HG03469 (cell line): ENCODE results near the gene OR51A2.
"Not testable (repeated sequence)": the region's sequence is repeated elsewhere in the genome, so short reads cannot be mapped to it uniquely, and the experiment has no call there.

Source experiments
- ATAC-seq: cut with Tn5 transposase; IDR thresholded peaks from one replicate; pipeline ENCODE4 v1.9.1; 2021; ENCODE audit warnings: mild to moderate bottlenecking, moderate library complexity, moderate number of reproducible peaks; ENCODE audit not compliant: unreplicated experiment

The OR51A2 gene, protein sequence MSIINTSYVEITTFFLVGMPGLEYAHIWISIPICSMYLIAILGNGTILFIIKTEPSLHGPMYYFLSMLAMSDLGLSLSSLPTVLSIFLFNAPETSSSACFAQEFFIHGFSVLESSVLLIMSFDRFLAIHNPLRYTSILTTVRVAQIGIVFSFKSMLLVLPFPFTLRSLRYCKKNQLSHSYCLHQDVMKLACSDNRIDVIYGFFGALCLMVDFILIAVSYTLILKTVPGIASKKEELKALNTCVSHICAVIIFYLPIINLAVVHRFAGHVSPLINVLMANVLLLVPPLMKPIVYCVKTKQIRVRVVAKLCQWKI

DNA sequence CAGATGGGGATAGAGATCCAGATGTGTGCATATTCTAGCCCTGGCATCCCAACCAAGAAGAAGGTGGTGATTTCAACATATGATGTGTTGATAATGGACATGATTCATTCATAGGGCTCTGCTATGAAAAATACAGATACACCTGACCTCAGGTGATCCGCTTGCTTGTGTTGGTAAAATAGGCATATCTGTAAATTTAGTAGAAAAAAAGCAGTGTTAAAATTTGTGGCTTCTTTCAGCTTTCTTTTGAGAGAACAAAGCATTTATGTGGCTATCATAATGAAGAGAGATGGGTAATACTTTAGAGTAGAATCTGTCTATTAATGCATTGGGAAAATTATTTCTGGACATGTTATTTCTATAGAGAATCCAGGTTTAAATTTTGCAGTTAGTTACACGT lies at the start of gene OR51A2:
Gene OR51A2 (minus strand): TSS at position 101 of the 400 bp plus-strand sequence. CDS start 0 bp downstream, at position 101.
- not testable (repeated sequence) for ATAC-seq

DNA sequence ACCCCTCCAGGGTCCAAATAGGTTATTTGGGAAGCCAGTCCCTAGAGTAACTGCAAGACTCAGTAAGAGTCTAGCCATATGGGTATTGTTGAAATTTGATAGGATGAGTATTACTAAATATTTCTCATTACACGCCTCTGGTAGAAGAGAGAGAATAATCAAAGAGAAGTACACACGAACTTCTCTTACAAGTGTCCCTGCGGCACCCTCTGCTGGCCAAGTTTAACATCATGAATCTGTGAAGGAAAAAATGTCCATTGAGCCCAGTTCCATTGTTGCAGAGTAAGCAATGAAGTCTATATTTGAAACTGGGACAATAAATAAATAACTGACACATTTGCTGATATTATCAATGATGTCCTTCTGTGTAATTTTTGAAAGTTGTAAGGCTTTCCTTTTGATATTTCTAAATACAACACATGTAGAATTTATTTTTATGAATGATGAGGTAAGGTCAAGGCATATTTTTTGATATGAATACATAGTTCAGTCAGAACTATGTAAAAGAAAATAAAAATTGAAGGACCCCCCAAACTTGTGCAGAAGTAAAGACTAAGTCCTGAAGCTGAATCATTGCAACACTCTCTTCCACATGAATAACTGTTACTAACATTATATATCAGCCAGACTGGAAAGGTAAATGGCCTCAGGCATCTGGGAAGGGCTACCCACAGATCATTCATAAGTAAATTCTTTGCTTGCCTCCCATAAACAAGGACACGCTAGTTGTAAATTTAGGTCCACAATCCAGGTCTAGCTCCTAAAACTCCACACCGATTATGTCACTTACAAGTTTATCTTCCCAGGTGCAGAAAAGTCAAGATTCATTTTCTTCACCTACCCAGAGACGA lies 49.1 kb upstream of the OR51A2 start:
- ATAC-seq, result no peak

DNA sequence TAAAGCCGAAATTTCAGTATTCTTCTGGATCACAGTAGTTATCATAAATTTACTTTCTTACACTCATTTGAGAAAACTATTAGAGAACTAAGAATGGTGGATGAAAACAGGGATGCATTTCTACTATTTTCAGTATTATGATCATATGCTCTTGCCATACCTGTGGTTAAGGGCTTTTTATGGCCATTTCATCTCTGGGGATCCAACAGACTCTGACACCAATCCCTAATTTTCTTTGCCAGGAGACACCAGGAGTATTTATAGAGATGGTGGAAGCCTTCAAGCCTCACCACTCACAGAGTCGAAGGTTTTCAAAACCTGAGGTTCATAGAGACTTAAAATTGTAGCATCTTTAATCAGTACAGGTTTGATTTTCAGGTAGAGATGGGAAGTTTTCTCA lies 39.0 kb upstream of the OR51A2 start, which contains the start of gene OR51L1:
Gene OR51L1 (plus strand): TSS at position 301 of the 400 bp plus-strand sequence. CDS start 4,132 bp downstream, outside the sequence.
- ATAC-seq, result no peak

DNA sequence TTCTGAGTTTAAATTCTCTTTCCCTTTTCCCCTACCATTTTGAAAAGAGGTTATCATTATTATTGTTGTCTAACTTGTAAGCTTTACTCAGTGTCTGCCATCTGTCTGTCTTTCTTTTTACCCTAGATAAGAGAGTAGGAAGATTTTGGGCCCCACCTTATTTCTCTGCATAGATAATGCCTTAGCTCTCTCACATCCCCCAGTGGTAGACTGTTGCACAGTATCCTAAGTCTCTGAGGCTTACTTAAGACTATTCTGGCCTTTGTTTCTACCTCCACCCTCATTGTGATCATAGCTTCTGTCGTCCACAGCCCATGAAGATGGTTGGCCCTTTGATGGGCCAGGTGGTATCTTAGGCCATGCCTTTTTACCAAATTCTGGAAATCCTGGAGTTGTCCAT lies 35.5 kb upstream of the OR51A2 start:
- no peak for ATAC-seq

DNA sequence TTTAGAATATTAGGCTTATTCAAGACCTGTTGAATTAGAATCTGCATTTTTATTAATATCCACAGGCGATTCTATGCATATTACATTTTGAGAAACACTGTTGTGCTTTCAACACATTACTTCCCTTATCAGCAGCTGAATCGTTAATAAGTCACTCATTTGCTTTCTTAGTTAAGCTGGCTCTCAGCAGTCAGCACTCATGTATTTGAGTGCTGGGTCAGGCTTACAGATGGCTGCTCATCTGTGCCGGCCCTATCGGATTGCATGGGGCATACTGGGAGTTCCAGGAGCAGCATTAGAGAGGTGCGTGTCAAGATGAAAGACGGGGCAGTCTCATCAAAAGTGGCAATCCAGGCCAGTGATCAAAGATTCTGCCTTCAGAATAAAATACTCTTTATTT lies 28.3 kb upstream of the OR51A2 start:
- ATAC-seq, result no peak

DNA sequence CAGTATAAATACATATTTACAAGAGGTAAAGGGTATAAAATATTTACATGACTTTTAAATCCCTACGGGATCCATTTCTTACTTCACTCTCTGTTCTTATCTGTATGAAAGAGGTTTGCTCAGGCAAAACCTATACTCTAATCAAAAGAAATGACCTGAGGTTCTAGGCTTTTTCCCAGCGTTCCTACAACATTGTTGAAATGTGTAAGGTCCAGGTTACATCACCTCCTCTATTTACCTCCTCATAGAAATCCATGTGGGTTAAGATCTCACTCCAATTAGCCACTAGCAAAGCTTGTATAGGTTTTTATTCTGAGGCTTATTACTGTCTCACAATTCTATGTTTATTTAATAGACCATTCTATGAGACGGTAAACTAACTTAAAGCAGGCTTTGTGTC lies 27.2 kb upstream of the OR51A2 start:
- ATAC-seq, result no peak

DNA sequence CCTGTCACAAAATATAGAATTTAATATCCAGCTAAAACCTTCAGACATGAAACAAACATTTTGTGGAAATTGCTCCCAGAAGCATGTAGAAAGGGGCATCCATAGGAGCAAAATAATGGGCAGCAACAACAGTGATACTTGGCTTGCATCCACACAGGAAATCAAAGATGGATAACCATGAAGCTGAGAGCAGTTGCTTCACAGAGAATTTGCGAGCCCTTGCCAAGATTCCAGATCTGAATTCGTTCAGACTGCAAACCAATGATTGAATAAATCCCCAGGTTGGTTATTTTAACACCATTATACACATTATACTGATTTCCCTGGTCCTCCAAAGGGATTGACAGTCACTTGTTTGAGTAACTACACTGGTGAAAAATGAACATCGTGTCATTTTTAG lies 23.5 kb upstream of the OR51A2 start:
- no peak for ATAC-seq

DNA sequence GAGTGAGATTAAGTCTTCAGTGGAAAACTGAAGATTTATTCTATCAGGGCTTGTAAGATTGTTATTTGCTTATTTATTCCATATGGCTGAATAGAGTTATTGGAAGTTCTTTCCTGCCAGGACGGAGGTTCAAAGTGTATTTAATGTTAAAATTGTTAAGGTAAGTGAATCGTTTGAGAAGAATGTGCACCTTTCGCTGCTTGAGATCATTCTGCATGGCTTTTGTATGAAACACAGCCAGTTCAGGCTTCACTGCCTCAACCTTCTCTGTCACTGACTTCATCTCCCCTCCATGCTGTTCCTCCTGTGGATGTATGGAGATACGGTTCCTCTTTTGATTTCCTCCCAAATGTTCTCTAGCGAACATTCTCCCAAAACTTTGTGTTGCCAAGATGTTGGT lies 19.9 kb upstream of the OR51A2 start:
- ATAC-seq, result no peak

DNA sequence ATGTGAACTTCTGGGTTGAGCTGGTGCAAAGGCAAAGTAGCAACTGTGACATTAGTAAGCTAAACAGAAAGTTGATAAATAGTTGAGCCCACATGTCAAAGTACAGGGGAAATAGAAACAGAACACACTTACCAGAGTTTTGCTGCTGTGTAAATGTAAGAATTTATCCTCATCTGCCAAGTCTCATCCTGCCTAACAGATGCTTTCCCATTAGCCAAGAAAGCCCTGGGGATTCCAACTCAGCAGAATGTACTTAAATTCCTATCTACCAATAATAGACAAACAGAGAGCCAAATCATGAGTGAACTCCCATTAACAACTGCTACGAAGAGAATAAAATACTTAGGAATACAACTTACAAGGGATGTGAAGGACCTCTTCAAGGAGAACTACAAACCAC lies 7.3 kb upstream of the OR51A2 start:
- ATAC-seq, result no peak

DNA sequence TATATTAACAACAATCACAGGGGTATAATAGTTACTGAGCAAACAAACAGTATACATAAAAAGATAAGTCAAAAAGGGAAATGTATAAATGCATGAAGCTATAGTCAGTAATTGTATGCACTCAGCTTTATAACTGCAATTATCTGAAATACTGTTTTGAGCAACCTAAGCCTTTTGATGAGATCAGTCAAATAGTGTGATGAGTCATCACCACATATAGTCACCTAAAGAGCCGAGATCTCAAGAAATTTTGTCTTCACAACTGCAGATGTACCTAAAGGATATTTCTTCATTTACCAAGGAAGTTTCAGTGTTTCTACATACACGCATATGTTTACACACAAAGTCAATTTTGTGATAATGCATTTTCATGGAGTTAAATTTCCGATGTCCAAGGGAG lies 5.4 kb upstream of the OR51A2 start:
- no peak for ATAC-seq

DNA sequence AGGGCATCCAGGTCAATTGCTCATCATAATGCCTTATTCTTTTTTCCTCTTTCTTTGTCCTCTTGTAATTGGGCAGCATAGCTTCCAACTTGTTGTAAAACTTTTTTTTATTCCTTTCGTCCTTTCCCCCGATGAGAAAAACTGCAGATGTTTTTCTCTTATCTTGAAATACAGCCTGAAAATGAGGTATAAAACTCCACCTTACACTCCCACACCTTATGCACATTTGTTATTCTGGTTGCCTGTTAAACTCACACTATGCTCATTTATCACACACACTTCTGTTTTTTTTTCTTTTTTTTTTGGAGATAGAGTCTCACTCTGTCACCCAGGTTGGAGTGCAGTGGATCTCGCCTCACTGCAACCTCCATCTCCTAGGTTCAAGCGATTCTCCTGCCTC lies 1.9 kb upstream of the OR51A2 start:
- ATAC-seq, result no peak

DNA sequence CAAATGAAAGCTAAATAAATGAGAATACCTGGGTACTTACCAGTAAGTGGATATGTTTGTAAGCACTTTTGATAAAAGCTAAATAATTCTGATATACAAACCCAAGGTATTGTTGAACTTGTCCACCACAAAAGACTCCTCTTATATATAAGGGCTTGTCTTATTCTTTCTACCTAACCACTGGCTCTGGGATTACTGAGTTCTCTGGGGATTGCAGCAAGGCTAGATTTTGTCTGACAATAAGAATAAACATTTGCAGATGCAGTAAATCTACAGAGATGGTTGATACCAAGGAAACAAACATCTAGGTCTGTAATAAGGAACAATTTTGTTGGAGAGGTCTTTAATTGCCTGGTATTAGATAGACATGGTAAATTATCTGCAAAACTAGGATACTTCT lies 8.0 kb downstream of the OR51A2 start, which contains the start of gene OR51A4:
Gene OR51A4 (minus strand): TSS at position 101 of the 400 bp plus-strand sequence. CDS start 505 bp downstream, outside the sequence.
- ATAC-seq, result no peak

DNA sequence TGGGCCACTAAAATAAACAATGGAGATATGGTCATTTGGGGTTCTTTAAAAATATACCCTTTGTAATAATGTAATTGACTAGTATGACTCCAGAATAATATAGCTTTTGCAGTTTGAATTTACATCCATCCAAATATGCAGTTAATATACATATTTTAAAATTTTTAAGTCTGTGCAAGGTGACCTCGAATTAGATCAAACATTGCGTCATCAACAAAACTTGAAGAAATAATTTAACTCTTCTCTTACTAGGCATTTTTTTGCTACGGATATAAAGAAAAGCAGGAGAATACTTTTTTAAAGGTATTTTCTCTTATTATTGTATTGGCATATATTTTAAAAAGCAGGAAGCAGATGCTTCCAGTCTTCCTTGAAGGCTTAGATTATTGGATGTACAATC lies 18.8 kb downstream of the OR51A2 start:
- ATAC-seq, result no peak

DNA sequence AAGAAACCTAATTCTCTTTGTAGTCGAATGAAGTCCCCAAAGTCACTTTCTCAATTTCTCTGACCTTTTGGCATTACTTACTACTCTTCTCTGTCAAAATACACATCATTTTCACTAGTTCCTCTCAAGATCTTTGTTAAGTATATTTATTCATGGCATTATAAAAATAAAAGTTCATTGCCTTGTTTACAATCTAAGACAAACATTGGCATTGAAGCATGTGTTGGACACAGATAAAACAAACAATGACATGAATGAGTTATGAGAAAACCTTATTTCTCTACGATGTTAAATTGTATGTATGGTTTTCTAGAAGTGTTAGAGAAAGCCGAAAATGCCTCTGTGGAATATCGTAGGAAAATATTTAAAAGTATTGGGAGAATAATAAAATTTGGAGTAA lies 22.8 kb downstream of the OR51A2 start:
- ATAC-seq, result no peak

DNA sequence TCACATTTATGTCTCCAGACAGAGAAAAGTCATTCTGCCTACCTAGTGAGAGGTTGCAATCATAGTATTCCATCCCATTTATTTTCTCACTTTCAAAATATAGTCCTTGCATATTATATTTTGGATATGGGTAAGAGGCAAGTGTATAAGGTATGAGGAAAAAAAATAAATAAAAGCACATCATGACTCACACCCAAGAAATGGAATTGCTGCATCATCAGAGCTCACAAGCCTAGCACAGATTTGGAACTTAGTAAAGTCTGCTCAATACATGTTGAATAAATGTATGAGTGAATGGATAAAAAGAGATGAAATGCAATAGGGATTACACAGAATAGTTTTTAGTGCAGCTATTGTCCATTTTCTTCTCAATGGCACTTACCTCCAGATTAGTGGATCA lies 28.9 kb downstream of the OR51A2 start:
- ATAC-seq, result no peak

DNA sequence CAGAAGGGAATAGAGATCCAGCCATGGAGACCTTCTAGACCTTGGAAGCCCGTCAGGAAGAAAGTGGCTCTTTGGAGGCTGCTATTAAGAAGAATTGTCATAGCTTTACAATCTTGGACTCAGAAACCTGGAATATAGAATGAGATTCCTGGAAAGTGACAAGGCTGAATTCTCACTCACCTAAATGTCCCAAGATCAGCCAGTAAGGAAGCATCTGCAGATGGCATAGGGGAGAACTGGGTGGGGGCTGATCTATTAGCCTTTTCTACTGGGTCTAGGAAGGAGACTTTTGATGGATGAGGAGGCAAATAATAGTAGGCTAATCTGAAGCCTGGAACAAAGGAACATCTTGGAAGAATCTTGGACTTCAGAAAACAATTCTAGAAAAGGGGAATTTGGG lies 31.3 kb downstream of the OR51A2 start, which contains the start of gene OR51G1:
Gene OR51G1 (minus strand): TSS at position 101 of the 400 bp plus-strand sequence. CDS start 0 bp downstream, at position 101.
- no peak for ATAC-seq

DNA sequence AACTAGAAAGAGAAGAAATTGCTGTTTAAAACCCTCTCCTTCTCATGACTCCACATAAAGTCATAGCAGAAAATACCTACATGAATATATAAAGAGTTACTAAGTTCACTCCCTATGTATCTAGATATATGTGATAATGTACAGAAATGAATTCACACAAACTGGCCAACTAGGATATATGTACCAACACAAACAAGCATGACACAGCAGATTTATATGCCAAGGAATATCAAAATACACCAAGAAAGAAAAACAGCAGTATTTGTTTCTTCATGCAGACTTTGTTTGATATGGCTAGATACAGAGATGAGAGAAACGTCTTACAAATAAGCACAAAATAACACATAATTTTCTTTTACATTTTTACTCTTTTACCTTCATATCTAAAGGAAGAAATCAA lies 33.2 kb downstream of the OR51A2 start:
- ATAC-seq, result no peak

DNA sequence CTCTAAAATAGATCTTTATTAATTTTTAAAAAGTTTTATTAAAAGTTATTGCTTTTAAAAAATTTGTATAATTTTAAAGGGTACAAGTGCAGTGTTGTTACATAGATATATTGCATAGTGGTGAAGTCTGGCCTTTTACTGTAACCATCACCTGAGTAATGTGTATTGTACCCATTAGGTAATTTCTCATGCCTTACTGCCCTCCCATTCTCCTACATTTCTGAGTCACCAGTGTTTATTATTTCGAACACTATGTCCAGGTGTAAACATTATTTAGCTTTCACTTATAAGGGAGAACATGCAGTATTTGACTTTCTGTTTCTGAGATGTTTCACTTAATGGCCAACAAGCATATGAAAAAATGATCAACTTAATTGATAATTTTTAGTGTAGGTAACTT lies 33.7 kb downstream of the OR51A2 start:
- no peak for ATAC-seq

DNA sequence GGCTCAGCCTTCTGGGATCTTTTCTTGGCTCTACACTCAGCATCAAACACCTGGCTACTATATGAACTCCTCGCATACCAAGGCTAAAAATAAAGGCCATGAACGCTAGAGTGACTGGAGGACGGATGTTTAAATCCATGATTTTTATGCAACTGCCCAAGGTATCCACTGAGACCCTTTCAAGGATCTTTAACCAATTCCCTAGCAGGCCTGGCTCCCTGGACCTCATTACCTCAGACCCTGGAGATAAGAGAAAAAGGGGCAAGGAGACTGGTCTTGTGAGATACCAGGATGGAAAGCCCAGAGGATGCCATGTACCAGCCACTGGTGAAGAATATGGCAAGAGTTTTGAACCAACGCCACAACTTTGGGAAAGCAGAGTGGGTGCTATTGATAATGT lies 36.3 kb downstream of the OR51A2 start, which contains the start of gene OR51G2:
Gene OR51G2 (minus strand): TSS at position 101 of the 400 bp plus-strand sequence. CDS start 3,687 bp downstream, outside the sequence.
- ATAC-seq, result no peak

DNA sequence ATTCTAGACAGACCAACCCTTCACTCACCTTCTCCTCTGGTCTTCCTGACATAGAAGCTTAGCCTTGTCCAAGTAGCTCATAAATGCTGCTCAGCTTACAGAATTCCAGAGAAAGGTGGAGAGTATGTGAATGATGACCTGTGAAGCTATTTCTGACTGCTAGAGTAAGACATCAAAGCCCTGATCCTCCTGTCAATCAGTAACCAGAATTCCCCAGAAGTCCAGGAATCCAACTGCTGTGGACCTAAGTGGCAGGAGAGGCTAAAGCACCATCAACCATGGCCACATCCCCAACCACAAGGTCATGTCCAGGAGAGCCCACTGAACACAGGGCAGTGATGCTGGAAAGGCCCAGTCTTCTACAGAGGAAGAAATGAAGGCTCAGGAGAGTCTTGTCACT lies 38.9 kb downstream of the OR51A2 start:
- no peak for ATAC-seq
